Cardiac septum (tissue), 1 donor: Measurements from ENCODE around the gene AFAP1L1. TPM values are rescaled to one million over a fixed set of nuclear protein-coding genes. Genes with fewer than 3 reads are reported as not detected.

ENCODE experiments used
- DNase-seq: peaks from one replicate; pipeline ENCODE4 v3.0.0-alpha.2; 2020; ENCODE audit warnings: low spot score
- intact Hi-C: fragments of 100-400 bp; cut with DNase I; formaldehyde crosslinking; loops from one replicate; pipeline ENCODE4 v1.14.0; 2022
- total RNA-seq: library from RNA; stranded (reverse); fragmentation: NEBNext Ultra II Directional; extraction: Animal tissue kit (Norgen Biotek cat#: 25700); gene quantifications from one replicate; pipeline ENCODE4 v1.2.1, GENCODE V29; 2021
- donor health status: DM: no; HTN: no; CAD: no.

AFAP1L1 gene
- total RNA-seq, 1 donor from 2014 or later: 55.2 TPM

DNA sequence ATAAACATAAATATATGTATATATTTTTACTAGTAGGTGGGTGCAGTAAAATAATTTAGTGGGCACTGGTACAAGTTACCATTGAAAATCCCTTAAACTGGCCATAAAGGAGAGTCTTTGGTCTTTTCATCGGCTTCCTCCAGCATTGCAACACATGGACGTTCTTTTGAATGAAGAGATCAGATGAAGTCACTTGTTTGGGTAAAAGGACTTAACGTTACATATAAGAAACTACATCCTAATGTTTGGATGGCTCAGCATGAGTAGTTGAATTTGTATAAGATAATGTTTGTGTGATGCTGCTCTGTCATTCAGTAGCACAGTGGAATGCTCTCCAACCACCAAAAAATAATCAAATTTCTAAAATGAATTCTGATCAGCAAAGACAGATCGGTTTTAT, 31.6 kb downstream of the AFAP1L1 start:
- intact Hi-C loops: no loop called here
- no peak for DNase-seq

DNA sequence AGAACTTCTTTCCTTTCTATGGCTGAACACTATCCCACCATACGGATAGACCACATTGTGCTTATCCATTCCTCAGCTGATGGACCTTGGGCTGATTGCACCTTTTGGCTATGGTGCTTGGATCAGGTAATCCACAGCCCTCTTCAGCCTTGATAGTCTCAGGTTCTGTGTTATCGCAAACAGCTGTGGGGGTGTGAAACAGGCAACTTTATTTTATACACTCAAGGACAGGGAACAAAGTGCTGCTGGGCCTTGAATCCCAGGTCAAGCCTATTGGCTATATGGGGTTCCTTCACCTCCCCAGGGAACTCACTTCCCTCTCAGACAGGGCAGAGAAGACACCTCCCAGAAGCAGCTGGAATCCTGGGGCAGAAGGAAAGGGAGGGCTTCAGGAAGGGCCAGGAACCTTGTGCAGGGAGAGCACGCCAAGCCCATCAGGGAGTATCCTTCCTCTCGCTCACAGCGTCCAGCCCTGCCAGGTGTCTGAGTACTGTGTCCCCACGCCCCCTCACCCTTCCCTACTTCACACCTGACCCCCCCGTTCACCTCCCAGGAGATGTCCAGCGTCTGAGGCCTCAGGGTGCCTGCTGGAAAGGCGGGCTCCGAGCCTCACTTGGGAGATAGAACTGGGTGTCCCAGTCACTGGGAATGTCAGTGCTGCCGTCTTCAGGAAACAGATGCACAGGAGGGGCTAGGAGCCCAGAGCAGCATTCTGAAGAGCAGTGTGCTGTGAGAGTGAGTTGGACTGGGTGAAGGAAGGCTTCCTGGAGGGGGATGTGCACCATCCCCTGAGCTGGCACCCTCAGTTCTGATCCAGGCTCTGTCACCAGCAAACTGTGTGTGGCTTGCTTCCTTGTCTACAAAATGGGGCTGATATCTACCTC, 32.8 kb downstream of the AFAP1L1 start:
- intact Hi-C loops: no loop called here
- DNase-seq: no peak

GRCh38 chr5:149309354-149309753, 37.7 kb downstream of the AFAP1L1 start:
- intact Hi-C loops: no loop called here
- DNase-seq: no peak

DNA sequence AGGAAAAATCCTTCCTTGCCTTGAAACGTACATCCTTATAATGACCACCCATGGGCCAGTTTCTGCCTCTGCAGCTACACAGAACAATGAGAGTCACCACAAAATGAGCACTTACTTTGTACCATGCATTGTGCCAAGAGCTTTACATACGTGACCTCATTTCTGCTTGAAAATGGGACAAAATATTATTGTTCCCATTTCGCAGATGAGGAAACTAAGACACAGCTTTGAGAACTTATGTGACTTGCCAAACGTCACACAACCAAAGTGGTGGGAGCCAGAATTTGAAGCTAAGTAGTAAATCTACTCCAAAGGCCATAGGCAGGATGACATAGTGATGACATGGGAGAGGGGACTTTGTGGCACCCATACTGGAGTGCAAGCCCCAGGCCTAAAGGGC, 38.8 kb downstream of the AFAP1L1 start:
- intact Hi-C loops: no loop called here
- DNase-seq: no peak

GRCh38 chr5:149310947-149311658, 39.4 kb downstream of the AFAP1L1 start:
- intact Hi-C loops: no loop called here
- no peak for DNase-seq

- intact Hi-C loops: no loop called here
- DNase-seq: no peak
Measured at GRCh38 chr5:149313151-149313841, 41.6 kb downstream of the AFAP1L1 start.

GRCh38 chr5:149314571-149315111, 43.0 kb downstream of the AFAP1L1 start:
- intact Hi-C loops: no loop called here
- no peak for DNase-seq

DNA sequence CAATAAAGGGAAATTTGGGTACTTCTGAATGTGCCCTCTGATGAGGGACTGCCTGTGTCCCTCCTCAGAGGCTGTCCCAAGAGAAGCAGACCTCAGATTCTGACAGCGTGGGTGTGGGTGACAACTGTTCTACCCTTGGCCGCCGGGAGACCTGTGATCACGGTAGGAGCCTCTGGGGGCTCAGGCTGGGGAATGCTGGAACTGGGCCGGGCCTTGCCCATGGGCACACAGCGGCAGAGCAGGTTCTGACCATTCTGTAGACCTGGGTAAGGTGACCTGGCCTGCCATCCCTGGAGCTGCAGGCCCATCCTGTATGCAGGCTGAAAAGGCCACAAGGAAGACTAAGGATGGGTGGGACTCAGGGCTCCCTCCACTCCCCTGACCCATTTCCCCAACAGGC, 44.1 kb downstream of the AFAP1L1 start:
- intact Hi-C loops: loop anchor here (2.0 kb wide), 2 partner anchors 53 to 249 kb away; no protein-coding TSS in a partner anchor

DNA sequence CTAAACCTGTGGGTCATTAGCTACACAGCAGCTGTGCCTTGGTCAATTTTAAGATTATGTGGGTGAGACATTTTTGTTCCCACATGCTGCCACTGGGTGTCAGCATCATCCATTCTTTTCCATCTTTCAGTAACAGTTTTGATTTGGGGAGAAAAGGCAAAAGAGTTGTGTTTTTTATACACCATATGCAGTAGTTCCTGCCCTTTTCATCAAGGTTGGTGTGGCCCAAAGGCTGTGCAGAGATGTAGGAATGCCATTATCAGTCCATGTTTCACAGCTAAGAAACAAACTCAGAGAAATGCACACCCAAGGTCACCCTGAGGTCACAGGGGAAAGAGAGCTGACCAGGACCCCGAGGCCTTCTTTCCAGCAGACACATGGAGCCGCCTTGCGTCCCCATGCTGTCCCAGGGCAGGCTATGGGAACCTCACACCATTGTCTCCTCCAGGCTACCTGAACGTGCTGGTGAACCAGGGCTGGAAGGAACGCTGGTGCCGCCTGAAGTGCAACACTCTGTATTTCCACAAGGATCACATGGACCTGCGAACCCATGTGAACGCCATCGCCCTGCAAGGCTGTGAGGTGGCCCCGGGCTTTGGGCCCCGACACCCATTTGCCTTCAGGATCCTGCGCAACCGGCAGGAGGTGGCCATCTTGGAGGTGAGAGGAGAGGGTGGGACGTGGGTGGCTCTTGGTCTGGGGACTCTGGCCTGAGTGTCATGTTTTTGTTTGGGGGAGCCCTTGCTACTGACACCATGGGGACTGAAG, 45.8 kb downstream of the AFAP1L1 start:
- intact Hi-C loops: loop anchor here (2.0 kb wide), 2 partner anchors 51 to 247 kb away; no protein-coding TSS in a partner anchor

More for the DNA sequence above, 44.1 kb downstream of the AFAP1L1 start:
- DNase-seq: no peak

DNA sequence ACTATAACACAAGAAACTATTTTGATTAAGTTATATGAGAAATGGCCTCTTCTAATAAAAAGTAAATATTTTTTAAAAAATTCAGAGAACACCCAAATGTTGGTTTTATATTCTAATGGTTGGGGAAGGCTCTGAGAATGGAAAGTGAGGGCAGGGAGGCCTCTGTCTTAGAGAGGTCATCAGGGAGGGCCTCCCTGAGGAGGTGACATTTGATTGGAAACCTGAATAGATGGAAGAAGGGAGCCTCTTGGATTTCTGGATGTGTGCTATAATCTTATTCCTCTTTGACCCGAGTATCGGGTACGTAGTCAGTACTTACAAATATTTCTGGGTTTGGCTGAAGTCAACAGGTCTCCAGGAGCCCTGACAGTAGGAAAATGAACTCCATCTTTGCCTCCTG, 47.5 kb downstream of the AFAP1L1 start:
- intact Hi-C loops: no loop called here

More for the DNA sequence above, 45.8 kb downstream of the AFAP1L1 start:
- no peak for DNase-seq

DNA sequence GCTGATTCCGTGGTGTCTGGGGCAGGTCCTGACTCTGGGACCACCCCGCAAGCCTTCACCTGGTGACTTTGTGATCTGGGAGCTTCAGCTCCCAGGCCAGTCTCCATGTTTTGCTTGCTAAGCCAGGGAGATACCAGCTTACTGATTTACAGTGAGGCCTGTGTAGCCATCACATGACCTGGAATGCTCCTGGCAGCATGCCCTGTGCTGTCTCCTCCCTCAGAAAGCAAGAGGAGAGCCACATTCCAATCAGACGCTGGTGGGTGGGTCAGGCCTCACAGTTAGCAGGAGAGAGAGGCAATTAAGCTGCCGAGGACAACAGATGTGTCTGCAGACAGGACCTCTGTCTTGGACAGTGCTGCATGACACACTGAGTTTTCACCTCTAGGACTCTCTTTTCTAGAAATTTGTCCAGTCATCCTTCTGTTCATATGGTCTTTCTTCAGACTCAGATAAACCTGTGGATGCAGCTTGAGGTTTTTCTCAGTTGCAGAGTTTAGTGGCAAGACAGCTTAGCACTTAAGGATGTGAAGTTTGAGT, 49.2 kb downstream of the AFAP1L1 start:
- DNase-seq: peak; percentile 90
- intact Hi-C loops: loop anchor here (5.0 kb wide), 1 partner anchor 111 kb away; no protein-coding TSS in a partner anchor

More for the DNA sequence above, 47.5 kb downstream of the AFAP1L1 start:
- no peak for DNase-seq

GRCh38 chr5:149322518-149322917, 50.9 kb downstream of the AFAP1L1 start:
- no peak for DNase-seq
- intact Hi-C loops: loop anchor here (5.0 kb wide), 1 partner anchor 110 kb away; no protein-coding TSS in a partner anchor

DNA sequence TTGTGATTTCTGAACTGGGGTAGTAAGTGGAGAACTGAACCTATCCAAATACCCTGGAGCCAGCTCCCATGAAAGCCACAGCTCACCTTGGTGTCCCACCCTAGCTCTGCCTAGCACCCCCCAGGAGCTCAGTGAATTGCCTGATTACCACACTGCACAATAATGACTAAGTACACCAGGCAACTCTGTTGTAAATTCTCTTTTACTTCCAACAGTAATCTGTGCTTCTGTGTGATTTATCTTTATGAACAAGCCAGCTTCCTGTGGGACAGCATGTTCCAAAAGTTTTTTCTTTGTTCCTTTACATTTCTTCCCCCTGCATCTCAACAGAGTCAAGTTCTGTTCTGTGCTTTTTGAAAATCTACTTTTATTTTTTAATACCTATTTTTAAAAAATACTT, 51.6 kb downstream of the AFAP1L1 start:
- intact Hi-C loops: loop anchor here (5.0 kb wide), 1 partner anchor 109 kb away; no protein-coding TSS in a partner anchor
- DNase-seq: no peak

DNA sequence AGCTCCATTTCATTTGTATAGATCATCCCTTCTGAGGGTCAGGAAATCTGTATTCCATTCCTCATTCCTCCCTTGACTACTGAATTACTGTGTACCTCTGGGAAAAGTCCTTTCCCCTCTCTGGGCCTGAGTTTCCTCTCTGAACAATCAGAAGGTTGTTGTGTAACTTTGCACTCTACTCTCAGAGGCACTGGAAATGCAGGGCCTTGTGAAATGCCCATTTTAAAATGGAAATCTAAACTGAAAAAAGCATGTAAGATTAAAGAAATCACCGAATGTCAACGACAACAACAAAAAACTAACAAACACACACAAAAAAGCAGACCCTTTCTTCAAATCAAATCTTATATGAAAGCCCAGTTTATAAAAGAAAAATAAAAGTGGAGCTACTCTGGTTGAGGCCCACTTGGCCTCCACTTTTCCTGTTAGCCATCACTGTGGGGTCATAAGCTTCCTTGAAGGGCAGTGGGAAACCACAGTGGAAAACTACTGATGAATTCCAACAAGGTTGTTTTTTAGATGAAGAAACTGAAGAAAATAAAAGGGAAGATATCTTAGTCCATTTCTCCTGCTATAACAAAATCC, 52.1 kb downstream of the AFAP1L1 start:
- intact Hi-C loops: loop anchor here (5.0 kb wide), 1 partner anchor 109 kb away; no protein-coding TSS in a partner anchor
- no peak for DNase-seq

GRCh38 chr5:149324641-149325040, 53.0 kb downstream of the AFAP1L1 start:
- intact Hi-C loops: loop anchor here (5.0 kb wide), 1 partner anchor 108 kb away; no protein-coding TSS in a partner anchor
- no peak for DNase-seq

GRCh38 chr5:149325166-149325735, 53.6 kb downstream of the AFAP1L1 start:
- no peak for DNase-seq

GRCh38 chr5:149325894-149326293, 54.2 kb downstream of the AFAP1L1 start:
- DNase-seq: no peak
- intact Hi-C loops: no loop called here

More at GRCh38 chr5:149325166-149325735, 53.6 kb downstream of the AFAP1L1 start:
- intact Hi-C loops: no loop called here

GRCh38 chr5:149326611-149327010, 55.0 kb downstream of the AFAP1L1 start:
- intact Hi-C loops: no loop called here
- DNase-seq: no peak
